Sigmoid colon (tissue), 3 donors: Measurements from ENCODE around the gene MACF1.
A peak's percentile ranks its signal among the peaks of the same experiment; 100 is the strongest.

Experiments used
- POLR2A ChIP-seq, 2 donors: fragments of 450-650 bp; IDR thresholded peaks; one replicate each; pipeline ENCODE4 v1.6.1; 2016; ENCODE audit warnings: antibody characterized with exemption in 2 of 2, mild to moderate bottlenecking in 2 of 2, moderate library complexity in 2 of 2
- TF ChIP-seq, protein P1 (sequence below), 4 experiments: fragments of 450-650 bp in 3 of 4; fragments of 200-600 bp in 1 of 4; IDR thresholded peaks; one replicate each; pipeline ENCODE4 v1.5.1; 2016 to 2019; ENCODE audit warnings: antibody characterized with exemption in 4 of 4, mild to moderate bottlenecking in 3 of 4, moderate library complexity in 2 of 4

DNA sequence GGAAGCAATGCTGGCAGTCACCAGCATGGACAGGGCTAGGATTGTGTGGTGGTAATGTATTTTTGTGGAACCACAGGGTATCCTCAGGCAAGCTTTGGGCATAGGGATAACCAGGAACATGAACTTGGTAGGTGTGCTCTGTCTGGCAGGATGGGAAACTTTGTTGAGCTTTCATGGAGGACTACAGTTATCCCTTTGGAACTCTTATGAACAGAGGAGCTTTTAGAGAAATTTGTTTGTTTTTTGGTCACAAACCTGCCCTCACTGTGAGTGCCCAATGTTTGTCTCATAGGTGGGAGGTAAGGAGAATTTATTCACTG, 54.4 kb downstream of the MACF1 start:
- TF ChIP-seq, protein P1, sequence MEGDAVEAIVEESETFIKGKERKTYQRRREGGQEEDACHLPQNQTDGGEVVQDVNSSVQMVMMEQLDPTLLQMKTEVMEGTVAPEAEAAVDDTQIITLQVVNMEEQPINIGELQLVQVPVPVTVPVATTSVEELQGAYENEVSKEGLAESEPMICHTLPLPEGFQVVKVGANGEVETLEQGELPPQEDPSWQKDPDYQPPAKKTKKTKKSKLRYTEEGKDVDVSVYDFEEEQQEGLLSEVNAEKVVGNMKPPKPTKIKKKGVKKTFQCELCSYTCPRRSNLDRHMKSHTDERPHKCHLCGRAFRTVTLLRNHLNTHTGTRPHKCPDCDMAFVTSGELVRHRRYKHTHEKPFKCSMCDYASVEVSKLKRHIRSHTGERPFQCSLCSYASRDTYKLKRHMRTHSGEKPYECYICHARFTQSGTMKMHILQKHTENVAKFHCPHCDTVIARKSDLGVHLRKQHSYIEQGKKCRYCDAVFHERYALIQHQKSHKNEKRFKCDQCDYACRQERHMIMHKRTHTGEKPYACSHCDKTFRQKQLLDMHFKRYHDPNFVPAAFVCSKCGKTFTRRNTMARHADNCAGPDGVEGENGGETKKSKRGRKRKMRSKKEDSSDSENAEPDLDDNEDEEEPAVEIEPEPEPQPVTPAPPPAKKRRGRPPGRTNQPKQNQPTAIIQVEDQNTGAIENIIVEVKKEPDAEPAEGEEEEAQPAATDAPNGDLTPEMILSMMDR (IDR thresholded peaks at IDR 0.05), result peak in 1 of 4 experiments; percentile 22
- no peak for TF ChIP-seq POLR2A (IDR thresholded peaks at IDR 0.05)
